ENCODE measurements around the gene LRMDA.

The LRMDA gene

DNA sequence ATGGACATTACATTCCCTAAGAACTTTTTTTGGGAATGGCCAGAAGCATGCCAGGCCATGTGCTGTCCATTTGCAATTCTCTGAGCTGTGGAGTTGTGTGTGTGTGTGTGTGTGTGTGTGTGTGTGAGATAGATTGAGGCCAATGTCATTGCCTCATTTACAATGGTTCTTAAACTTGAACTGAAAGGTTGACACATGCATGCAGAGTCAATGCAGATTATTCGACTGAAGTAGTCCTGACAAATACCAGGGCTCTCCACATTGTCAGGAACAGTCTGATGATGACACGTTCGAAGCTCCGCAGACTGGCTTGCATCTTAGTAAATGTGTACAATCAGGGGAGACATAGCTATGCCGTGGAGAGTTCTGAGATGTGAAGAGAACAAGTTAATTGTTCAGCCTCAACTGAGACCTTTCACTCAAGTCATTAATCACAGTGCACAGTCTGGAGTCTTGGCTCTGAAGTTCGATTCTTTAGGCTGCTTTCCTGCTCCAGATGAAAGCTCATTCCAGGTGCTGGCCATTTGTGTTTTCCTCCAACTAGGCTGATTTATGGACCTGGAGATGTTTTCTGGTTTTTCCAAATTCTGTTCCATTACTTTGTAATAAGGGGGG lies 921.9 kb downstream of the LRMDA start:
- H3F3A ChIP-seq (ENCODE audit: insufficient read depth) = no peaks in the 10 kb centered on the region
- no peaks in the 10 kb centered on the region for H3K27me3 ChIP-seq (ENCODE audit: low read length)
- no peaks in the 10 kb centered on the region for H3K36me3 ChIP-seq (ENCODE audit: low read length)
- no peaks in the 10 kb centered on the region for H3K9me3 ChIP-seq (ENCODE audit: insufficient read depth, low read length)
- no peak overlapping the region for H2AFZ ChIP-seq (ENCODE audit: low read depth, low read length, severe bottlenecking)
- TF ChIP-seq CTCF (IDR thresholded peaks at IDR 0.05; ENCODE audit: insufficient read depth, low read length, poor library complexity, severe bottlenecking) (no peak), EZH2phosphoT487 (conservative IDR thresholded peaks at IDR 0.05; ENCODE audit: low read length) (no peak)
- no peak overlapping the region for H3K9ac ChIP-seq (ENCODE audit: low read length)
- H3K4me2 ChIP-seq (ENCODE audit: low read depth, low read length, poor library complexity, severe bottlenecking) = no peak overlapping the region
- no peak overlapping the region for H3K27ac ChIP-seq (ENCODE audit: low read depth, low read length)
- H4K20me1 ChIP-seq (ENCODE audit: low read depth, low read length) = no peaks in the 10 kb centered on the region
- H3K79me2 ChIP-seq (ENCODE audit: insufficient read depth, low read length) = no peaks in the 10 kb centered on the region
- no peaks in the 10 kb centered on the region for H3K9me2 ChIP-seq (replicated peaks; ENCODE audit: insufficient read depth, low read length)
- H3K4me3 ChIP-seq (ENCODE audit: insufficient read depth, low read length, poor library complexity, severe bottlenecking) = no peak overlapping the region

DNA sequence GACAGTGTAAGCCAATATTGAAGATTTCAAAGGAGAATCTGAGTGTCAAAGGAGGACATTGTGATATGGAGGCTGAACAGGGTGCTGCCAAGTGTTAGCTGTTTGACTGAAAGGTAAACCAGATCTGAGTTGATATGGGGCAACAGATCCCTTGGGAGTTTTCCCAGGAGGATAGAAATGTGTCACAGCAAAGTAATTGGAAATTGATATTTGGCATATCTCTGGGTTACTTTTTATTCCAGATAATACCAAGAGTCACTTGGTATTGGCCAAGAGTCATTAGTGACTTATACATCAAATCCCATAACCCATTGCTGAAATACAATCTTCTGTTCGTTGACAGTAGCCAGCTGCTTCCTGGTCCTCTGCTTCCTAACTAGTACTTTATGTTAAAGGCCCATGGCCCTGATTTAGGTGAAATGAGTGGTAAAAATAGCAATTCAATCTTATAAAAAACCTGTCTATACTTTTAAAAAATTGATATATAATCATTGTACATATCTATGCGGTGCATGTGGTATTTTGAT lies 922.9 kb downstream of the LRMDA start:
- TF ChIP-seq CTCF (IDR thresholded peaks at IDR 0.05; ENCODE audit: insufficient read depth, low read length, poor library complexity, severe bottlenecking) = no peak
- no peak for TF ChIP-seq EZH2phosphoT487 (conservative IDR thresholded peaks at IDR 0.05; ENCODE audit: low read length)
- Histone ChIP-seq H3K9me3 (ENCODE audit: insufficient read depth, low read length) (no peaks in the 10 kb centered on the region), H2AFZ (ENCODE audit: low read depth, low read length, severe bottlenecking) (no peak overlapping the region), H3K4me2 (ENCODE audit: low read depth, low read length, poor library complexity, severe bottlenecking) (no peak overlapping the region), H3F3A (ENCODE audit: insufficient read depth) (no peaks in the 10 kb centered on the region), H3K4me3 (ENCODE audit: insufficient read depth, low read length, poor library complexity, severe bottlenecking) (no peak overlapping the region), H3K27ac (ENCODE audit: low read depth, low read length) (no peak overlapping the region), H3K9me2 (replicated peaks; ENCODE audit: insufficient read depth, low read length) (no peaks in the 10 kb centered on the region), H3K27me3 (ENCODE audit: low read length) (no peaks in the 10 kb centered on the region), H3K79me2 (ENCODE audit: insufficient read depth, low read length) (no peaks in the 10 kb centered on the region), H3K9ac (ENCODE audit: low read length) (no peak overlapping the region), H3K36me3 (ENCODE audit: low read length) (no peaks in the 10 kb centered on the region), H4K20me1 (ENCODE audit: low read depth, low read length) (no peaks in the 10 kb centered on the region)

GRCh38 chr10:76354921-76355320 lies 923.5 kb downstream of the LRMDA start:
- Histone ChIP-seq H3F3A (ENCODE audit: insufficient read depth) (no peaks in the 10 kb centered on the region), H2AFZ (ENCODE audit: low read depth, low read length, severe bottlenecking) (no peak overlapping the region), H3K4me3 (ENCODE audit: insufficient read depth, low read length, poor library complexity, severe bottlenecking) (no peak overlapping the region), H3K9me2 (replicated peaks; ENCODE audit: insufficient read depth, low read length) (no peaks in the 10 kb centered on the region), H3K9ac (ENCODE audit: low read length) (no peak overlapping the region), H3K27me3 (ENCODE audit: low read length) (no peaks in the 10 kb centered on the region), H3K27ac (ENCODE audit: low read depth, low read length) (no peak overlapping the region), H3K4me2 (ENCODE audit: low read depth, low read length, poor library complexity, severe bottlenecking) (no peak overlapping the region), H3K79me2 (ENCODE audit: insufficient read depth, low read length) (no peaks in the 10 kb centered on the region), H3K36me3 (ENCODE audit: low read length) (no peaks in the 10 kb centered on the region), H4K20me1 (ENCODE audit: low read depth, low read length) (no peaks in the 10 kb centered on the region), H3K9me3 (ENCODE audit: insufficient read depth, low read length) (no peaks in the 10 kb centered on the region)
- TF ChIP-seq EZH2phosphoT487 (conservative IDR thresholded peaks at IDR 0.05; ENCODE audit: low read length) = no peak
- TF ChIP-seq CTCF (IDR thresholded peaks at IDR 0.05; ENCODE audit: insufficient read depth, low read length, poor library complexity, severe bottlenecking) = no peak

All from SU-DHL-6 (cell line).